GM23338 (cell line): Measurements from ENCODE around the gene ZBTB6.

ENCODE experiments used
- CTCF ChIP-seq, 2 experiments: fragments of 200-600 bp in 1 of 2; sonication (generic) in 1 of 2; conservative IDR thresholded peaks; 2 replicates each; pipeline versions ENCODE4 v1.5.1 to v1.6.1; 2016 to 2017; ENCODE audit warnings: antibody characterized with exemption in 2 of 2, low read depth in 2 of 2, mild to moderate bottlenecking in 2 of 2, moderate library complexity in 1 of 2
- EZH2 ChIP-seq: fragments of 200-600 bp; sonication (generic); IDR thresholded peaks from one replicate; pipeline ENCODE4 v1.8.0; 2017; ENCODE audit warnings: antibody characterized with exemption, mild to moderate bottlenecking, low read depth; ENCODE audit not compliant: unreplicated experiment

GRCh38 chr9:122888480-122888879 lies 24.6 kb downstream of the ZBTB6 start:
- TF ChIP-seq CTCF (conservative IDR thresholded peaks at IDR 0.05; ENCODE audit: low read depth in 2 of 2): no peak
- TF ChIP-seq EZH2: no peak
